Measurements from ENCODE around the gene BCR. TPM values are rescaled to one million over a fixed set of nuclear protein-coding genes. Genes with fewer than 3 reads are reported as not detected.

The BCR gene
- polyA plus RNA-seq, 1 donor (not counting 4 experiments of a cell fraction or from before 2014, with no cell fraction given), result 25.8 TPM

GRCh38 chr22:23361676-23362075 lies 181.4 kb downstream of the BCR start:
- no peaks in the 10 kb centered on the region for H3K36me3 ChIP-seq (ENCODE audit: control insufficient read depth in 2 of 2, extremely low read depth in 1 of 2, insufficient read depth in 2 of 2, low read length in 2 of 2)
- no peak overlapping the region for H2AFZ ChIP-seq (ENCODE audit: control insufficient read depth, low read length)
- dilution Hi-C loops (cut with MboI; ENCODE audit: extremely low pct_ligation_motif_present, low sequenced_read_pairs), result no loop called here
- H3K27ac ChIP-seq (ENCODE audit: control insufficient read depth, insufficient read depth, low read length), result no peak overlapping the region
- H3K79me2 ChIP-seq (ENCODE audit: control insufficient read depth, insufficient read depth, low read length), result no peaks in the 10 kb centered on the region
- no peak overlapping the region for H3K4me2 ChIP-seq (ENCODE audit: control insufficient read depth, extremely low read depth, insufficient read depth, low read depth, low read length)
- no peaks in the 10 kb centered on the region for H4K20me1 ChIP-seq (ENCODE audit: control insufficient read depth, extremely low read depth, insufficient read depth, low read length)
- H3K27me3 ChIP-seq (ENCODE audit: control insufficient read depth, extremely low read depth, insufficient read depth, low read length), result no peaks in the 10 kb centered on the region
- no peak for DNase-seq (ENCODE audit: low read depth, low spot score)
- no peak for FAIRE-seq
- H3K9me1 ChIP-seq (ENCODE audit: control insufficient read depth, extremely low read depth, insufficient read depth, low read length), result no peaks in the 10 kb centered on the region
- TF ChIP-seq EZH2 (IDR thresholded peaks at IDR 0.05; ENCODE audit: low read length) (no peak), CTCF (optimal IDR thresholded peaks at IDR 0.05 in 1 of 3, IDR thresholded peaks at IDR 0.05 in 1 of 3, conservative IDR thresholded peaks at IDR 0.05 in 1 of 3; ENCODE audit: extremely low read depth in 1 of 3, insufficient read depth in 2 of 3, low read length in 3 of 3) (no peak)
- H3K4me1 ChIP-seq (ENCODE audit: control insufficient read depth, extremely low read depth, insufficient read depth, low read length), result no peaks in the 10 kb centered on the region
- no peak overlapping the region for H3K9ac ChIP-seq (ENCODE audit: control insufficient read depth, extremely low read depth, insufficient read depth, low read length)
- no peak overlapping the region for H3K4me3 ChIP-seq (ENCODE audit: control insufficient read depth in 2 of 3, extremely low read depth in 1 of 3, insufficient read depth in 2 of 3, low read depth in 1 of 3, low read length in 3 of 3)
- no peaks in the 10 kb centered on the region for H3K9me3 ChIP-seq (ENCODE audit: control insufficient read depth, low read depth, low read length)

GRCh38 chr22:23363683-23364082 lies 183.4 kb downstream of the BCR start:
- Histone ChIP-seq H3K9me3 (ENCODE audit: control insufficient read depth, low read depth, low read length) (no peaks in the 10 kb centered on the region), H3K4me2 (ENCODE audit: control insufficient read depth, extremely low read depth, insufficient read depth, low read depth, low read length) (no peak overlapping the region), H3K27ac (ENCODE audit: control insufficient read depth, insufficient read depth, low read length) (no peak overlapping the region), H4K20me1 (ENCODE audit: control insufficient read depth, extremely low read depth, insufficient read depth, low read length) (no peaks in the 10 kb centered on the region), H3K4me1 (ENCODE audit: control insufficient read depth, extremely low read depth, insufficient read depth, low read length) (no peaks in the 10 kb centered on the region), H3K36me3 (ENCODE audit: control insufficient read depth in 2 of 2, extremely low read depth in 1 of 2, insufficient read depth in 2 of 2, low read length in 2 of 2) (no peaks in the 10 kb centered on the region), H3K9me1 (ENCODE audit: control insufficient read depth, extremely low read depth, insufficient read depth, low read length) (no peaks in the 10 kb centered on the region), H3K4me3 (ENCODE audit: control insufficient read depth in 2 of 3, extremely low read depth in 1 of 3, insufficient read depth in 2 of 3, low read depth in 1 of 3, low read length in 3 of 3) (no peak overlapping the region), H2AFZ (ENCODE audit: control insufficient read depth, low read length) (no peak overlapping the region), H3K79me2 (ENCODE audit: control insufficient read depth, insufficient read depth, low read length) (no peaks in the 10 kb centered on the region), H3K9ac (ENCODE audit: control insufficient read depth, extremely low read depth, insufficient read depth, low read length) (no peak overlapping the region), H3K27me3 (ENCODE audit: control insufficient read depth, extremely low read depth, insufficient read depth, low read length) (peaks cover under 1% of the 10 kb centered on the region)
- dilution Hi-C loops (cut with MboI; ENCODE audit: extremely low pct_ligation_motif_present, low sequenced_read_pairs), result no loop called here
- no peak for DNase-seq (ENCODE audit: low read depth, low spot score)
- FAIRE-seq, result no peak
- TF ChIP-seq EZH2 (IDR thresholded peaks at IDR 0.05; ENCODE audit: low read length) (no peak), CTCF (optimal IDR thresholded peaks at IDR 0.05 in 1 of 3, IDR thresholded peaks at IDR 0.05 in 1 of 3, conservative IDR thresholded peaks at IDR 0.05 in 1 of 3; ENCODE audit: extremely low read depth in 1 of 3, insufficient read depth in 2 of 3, low read length in 3 of 3) (no peak)
